Activated CD4-positive, alpha-beta T cell treated with anti-CD3 and anti-CD28 coated beads, Interleukin-2, amount 10 ng/mL, durations not matched to agents 7 days and 5 days (primary cell): Measurements from ENCODE around the gene VTI1B. TPM values are rescaled to one million over a fixed set of nuclear protein-coding genes. Genes with fewer than 3 reads are reported as not detected.
"Not testable (repeated sequence)": the region's sequence is repeated elsewhere in the genome, so short reads cannot be mapped to it uniquely, and the experiment has no call there.

Experiments used
- CTCF ChIA-PET: fragments of 350-600 bp; sonication (Branson Sonifier 250); formaldehyde crosslinking; loops from one replicate; lab custom pipeline; 2021; ENCODE audit warnings: antibody characterized with exemption; lab: Charles Lee
- POLR2A ChIA-PET: fragments of 350-600 bp; sonication (Branson Sonifier 250); formaldehyde crosslinking; loops from one replicate; lab custom pipeline; 2021; ENCODE audit warnings: antibody characterized with exemption; lab: Charles Lee
- DNase-seq: peaks from one replicate; pipeline ENCODE4 v3.0.0-alpha.2; 2020
- H3K27ac Mint-ChIP-seq: one replicate; pipeline ENCODE4 v1.8.0; 2021; ENCODE audit warnings: mild to moderate bottlenecking, moderate library complexity, mixed read lengths
- H3K27me3 Mint-ChIP-seq: one replicate; pipeline ENCODE4 v1.8.0; 2021; ENCODE audit warnings: mixed read lengths
- H3K36me3 Mint-ChIP-seq: one replicate; pipeline ENCODE4 v1.8.0; 2021; ENCODE audit warnings: low read depth, mixed read lengths
- H3K4me1 Mint-ChIP-seq: one replicate; pipeline ENCODE4 v1.8.0; 2021; ENCODE audit warnings: mixed read lengths
- H3K4me3 Mint-ChIP-seq: one replicate; pipeline ENCODE4 v1.8.0; 2021; ENCODE audit warnings: mild to moderate bottlenecking, moderate library complexity, mixed read lengths
- H3K9me3 Mint-ChIP-seq: one replicate; pipeline ENCODE4 v1.8.0; 2021; ENCODE audit warnings: mixed read lengths
- total RNA-seq, 2 experiments: library from RNA; stranded (reverse); gene quantifications; one replicate each; pipeline ENCODE4 v1.2.3, GENCODE V29; 2021

Gene VTI1B, protein sequence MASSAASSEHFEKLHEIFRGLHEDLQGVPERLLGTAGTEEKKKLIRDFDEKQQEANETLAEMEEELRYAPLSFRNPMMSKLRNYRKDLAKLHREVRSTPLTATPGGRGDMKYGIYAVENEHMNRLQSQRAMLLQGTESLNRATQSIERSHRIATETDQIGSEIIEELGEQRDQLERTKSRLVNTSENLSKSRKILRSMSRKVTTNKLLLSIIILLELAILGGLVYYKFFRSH
- 10 to 100 TPM; 62.7 to 71.4 TPM for total RNA-seq

DNA sequence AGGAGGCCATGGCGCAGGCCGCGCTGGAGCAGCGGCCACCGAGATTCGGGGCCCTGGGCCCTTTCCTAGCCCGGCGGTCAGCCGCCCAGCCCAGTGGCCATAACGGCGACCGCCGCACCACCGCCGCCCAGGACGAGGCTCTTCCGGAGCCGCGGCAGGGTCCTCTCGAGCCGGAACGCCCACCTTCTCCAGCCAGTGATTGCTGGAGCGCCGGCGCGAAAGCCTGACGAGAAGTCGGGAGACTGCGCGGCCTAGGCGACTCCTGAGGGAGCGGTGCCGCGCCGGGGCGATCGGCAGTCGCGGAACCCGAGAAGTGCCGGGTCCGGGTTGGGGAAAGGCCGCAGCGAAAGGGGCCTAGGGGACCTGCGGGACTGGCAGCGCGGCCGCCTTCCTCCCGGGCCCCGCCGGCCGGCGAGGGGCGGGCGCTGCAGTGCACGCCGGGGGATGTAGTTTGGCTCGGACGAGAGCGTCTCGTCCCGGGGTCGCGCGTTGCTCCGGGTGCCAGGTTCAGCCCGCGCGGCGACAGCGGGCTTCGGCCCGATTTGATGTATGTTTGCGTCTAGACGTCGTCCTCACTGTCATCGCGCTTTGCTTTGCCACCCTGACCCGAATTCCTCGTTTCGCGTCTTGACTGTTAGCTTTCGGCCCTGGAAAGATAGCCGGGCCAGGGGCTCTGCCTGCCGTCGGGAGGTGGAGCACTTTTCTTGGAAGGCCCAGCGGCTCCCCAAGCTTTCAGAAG is at the start of gene VTI1B:
Gene VTI1B, minus strand, starts transcription at position 153 of the 739 bp plus-strand sequence. Its CDS starts 143 bp downstream, at position 10.
- ChIA-PET CTCF (interaction anchor here (1.1 to 1.2 kb wide), 3 partner anchors 26 to 91 kb away, joined by 3 to 7 read pairs (median 4); partner anchors contain the start of genes PIGH and RDH12), POLR2A (no interaction called here)
- Mint-ChIP-seq H3K36me3 (peaks cover 13% of the 10 kb centered on the region), H3K27ac (peak within 1 kb of the TSS; percentile 93), H3K9me3 (no peaks in the 10 kb centered on the region), H3K4me3 (peak within 1 kb of the TSS; percentile 85), H3K27me3 (no peaks in the 10 kb centered on the region), H3K4me1 (peaks cover 38% of the 10 kb centered on the region)
- DNase-seq, result peak; percentile 73

DNA sequence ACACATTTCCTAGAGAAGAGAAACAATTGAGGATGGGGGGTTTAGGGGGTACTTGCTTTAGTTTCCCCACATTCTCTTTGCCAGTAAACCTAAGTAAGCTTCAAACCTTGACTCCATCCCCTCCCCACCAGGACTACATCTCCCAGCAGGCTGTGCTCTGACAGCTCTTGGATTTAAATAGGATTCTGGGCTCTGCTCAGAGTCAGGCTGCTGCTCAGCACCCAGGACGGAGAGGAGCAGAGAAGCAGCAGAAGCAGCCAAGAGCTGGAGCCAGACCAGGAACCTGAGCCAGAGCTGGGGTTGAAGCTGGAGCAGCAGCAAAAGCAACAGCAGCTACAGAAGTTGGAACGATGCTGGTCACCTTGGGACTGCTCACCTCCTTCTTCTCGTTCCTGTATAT is 47.9 kb upstream of the VTI1B start:
- ChIA-PET CTCF (interaction anchor here (0.6 to 2.1 kb wide), 4 partner anchors 8 to 788 kb away, joined by 3 to 5 read pairs (median 4); no protein-coding TSS in a partner anchor), POLR2A (no interaction called here)
- peaks cover 3% of the 10 kb centered on the region for H3K4me1 Mint-ChIP-seq
- no peaks in the 10 kb centered on the region for H3K9me3 Mint-ChIP-seq
- H3K27ac Mint-ChIP-seq, result no peak overlapping the region
- no peak overlapping the region for H3K4me3 Mint-ChIP-seq
- H3K36me3 Mint-ChIP-seq, result peaks cover 2% of the 10 kb centered on the region
- DNase-seq, result no peak
- peaks cover 43% of the 10 kb centered on the region for H3K27me3 Mint-ChIP-seq

GRCh38 chr14:67721875-67722274 is 47.4 kb upstream of the VTI1B start:
- Mint-ChIP-seq H3K4me1 (peaks cover 3% of the 10 kb centered on the region), H3K9me3 (no peaks in the 10 kb centered on the region), H3K27ac (no peak overlapping the region), H3K36me3 (peaks cover 2% of the 10 kb centered on the region), H3K27me3 (peaks cover 43% of the 10 kb centered on the region), H3K4me3 (no peak overlapping the region)
- POLR2A ChIA-PET, result no interaction called here
- CTCF ChIA-PET, result interaction anchor here (1.2 to 2.1 kb wide), 2 partner anchors 8 to 21 kb away, joined by 4 read pairs; no protein-coding TSS in a partner anchor
- DNase-seq, result no peak

DNA sequence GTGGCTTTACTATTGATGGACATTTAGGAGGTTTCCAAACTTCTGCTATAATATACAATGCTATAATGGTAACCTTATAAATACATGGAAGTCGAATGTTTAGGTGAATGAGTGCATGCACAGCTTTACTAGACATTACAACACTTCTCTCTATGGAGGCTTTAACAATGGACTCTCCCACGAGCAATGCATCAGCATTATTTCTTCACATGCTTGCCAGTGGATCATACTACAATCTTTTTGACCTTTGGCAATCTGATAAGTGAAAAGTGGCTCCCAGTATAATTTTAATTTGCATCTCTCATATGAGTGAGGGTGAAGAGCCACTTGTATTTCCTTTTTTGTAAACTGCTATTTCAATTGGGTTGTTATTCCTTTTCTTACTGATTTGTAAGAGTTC is 45.4 kb upstream of the VTI1B start:
- Mint-ChIP-seq H3K4me1 (peaks cover 3% of the 10 kb centered on the region), H3K27me3 (peaks cover 43% of the 10 kb centered on the region), H3K4me3 (no peak overlapping the region), H3K9me3 (no peaks in the 10 kb centered on the region), H3K27ac (no peak overlapping the region), H3K36me3 (peaks cover 2% of the 10 kb centered on the region)
- ChIA-PET POLR2A (no interaction called here), CTCF (no interaction called here)
- no peak for DNase-seq

DNA sequence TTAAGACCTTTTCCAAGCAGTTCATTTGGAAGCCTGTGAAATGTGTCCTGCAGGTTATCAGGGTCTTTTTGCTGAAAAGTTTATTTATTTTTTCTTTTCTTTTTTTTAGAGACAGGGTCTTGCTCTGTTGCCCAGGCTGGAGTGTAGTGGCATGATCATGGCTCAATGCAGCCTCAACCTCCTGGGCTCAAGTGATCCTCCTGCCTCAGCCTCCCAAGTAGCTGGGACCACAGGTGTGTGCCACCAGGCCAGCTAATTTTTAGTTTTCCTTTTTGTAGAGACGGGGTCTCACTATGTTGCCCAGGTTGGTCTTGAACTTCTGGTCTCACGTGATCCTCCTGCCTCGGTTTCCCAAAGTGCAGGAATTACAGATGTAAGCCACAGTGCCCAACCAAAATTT is 45.0 kb upstream of the VTI1B start:
- CTCF ChIA-PET, H3K9me3 Mint-ChIP-seq, H3K4me3 Mint-ChIP-seq, DNase-seq, H3K27ac Mint-ChIP-seq, H3K4me1 Mint-ChIP-seq, POLR2A ChIA-PET, H3K36me3 Mint-ChIP-seq: not testable (repeated sequence)
- H3K27me3 Mint-ChIP-seq, result peaks cover 42% of the 10 kb centered on the region

- POLR2A ChIA-PET, result no interaction called here
- CTCF ChIA-PET, result no interaction called here
- H3K36me3 Mint-ChIP-seq, result peaks cover 2% of the 10 kb centered on the region
- no peak overlapping the region for H3K27ac Mint-ChIP-seq
- H3K9me3 Mint-ChIP-seq, result no peaks in the 10 kb centered on the region
- H3K27me3 Mint-ChIP-seq, result peaks cover 36% of the 10 kb centered on the region
- DNase-seq, result no peak
- H3K4me3 Mint-ChIP-seq, result no peak overlapping the region
- peaks cover 3% of the 10 kb centered on the region for H3K4me1 Mint-ChIP-seq
Measured at GRCh38 chr14:67718265-67718664, 43.8 kb upstream of the VTI1B start.

- no peak overlapping the region for H3K27ac Mint-ChIP-seq
- no peaks in the 10 kb centered on the region for H3K4me1 Mint-ChIP-seq
- H3K27me3 Mint-ChIP-seq, result peaks cover 25% of the 10 kb centered on the region
- H3K9me3 Mint-ChIP-seq, result no peaks in the 10 kb centered on the region
- H3K4me3 Mint-ChIP-seq, result no peak overlapping the region
- ChIA-PET CTCF (no interaction called here), POLR2A (no interaction called here)
- H3K36me3 Mint-ChIP-seq, result peaks cover under 1% of the 10 kb centered on the region
- DNase-seq, result no peak
Measured at GRCh38 chr14:67717048-67717447, 42.6 kb upstream of the VTI1B start.

GRCh38 chr14:67710209-67710608 is 35.8 kb upstream of the VTI1B start:
- ChIA-PET POLR2A (no interaction called here), CTCF (interaction anchor here (0.6 to 1.4 kb wide), 4 partner anchors 70 to 285 kb away, joined by 3 to 4 read pairs (median 3); partner anchors contain the start of gene PIGH)
- peaks cover 13% of the 10 kb centered on the region for H3K9me3 Mint-ChIP-seq
- no peak overlapping the region for H3K27ac Mint-ChIP-seq
- peaks cover 6% of the 10 kb centered on the region for H3K36me3 Mint-ChIP-seq
- H3K27me3 Mint-ChIP-seq, result peaks cover 10% of the 10 kb centered on the region
- DNase-seq, result no peak
- no peaks in the 10 kb centered on the region for H3K4me1 Mint-ChIP-seq
- H3K4me3 Mint-ChIP-seq, result no peak overlapping the region

DNA sequence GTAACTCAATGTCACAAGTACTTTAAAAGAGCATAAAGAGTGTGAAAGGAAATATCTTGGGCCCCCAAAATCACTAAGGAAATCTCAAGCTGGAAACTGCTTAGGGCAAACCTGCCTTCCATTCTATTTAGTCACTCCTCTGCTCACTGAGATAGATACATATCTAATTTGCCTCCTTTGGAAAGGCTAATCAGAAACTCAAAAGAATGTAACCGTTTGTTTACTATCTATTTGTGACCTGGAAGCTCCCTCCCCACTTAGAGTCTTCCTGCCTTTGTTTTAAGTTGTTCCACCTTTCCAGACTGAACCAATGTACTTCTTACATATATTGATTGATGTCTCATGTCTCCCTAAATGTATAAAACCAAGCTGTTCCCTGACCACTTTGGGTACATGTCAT is 35.4 kb upstream of the VTI1B start:
- H3K27me3 Mint-ChIP-seq, H3K4me1 Mint-ChIP-seq, DNase-seq, H3K4me3 Mint-ChIP-seq, H3K36me3 Mint-ChIP-seq, POLR2A ChIA-PET, H3K27ac Mint-ChIP-seq: not testable (repeated sequence)
- peaks cover 13% of the 10 kb centered on the region for H3K9me3 Mint-ChIP-seq
- CTCF ChIA-PET, result interaction anchor here (0.6 kb wide), 2 partner anchors 70 to 284 kb away, joined by 3 read pairs; no protein-coding TSS in a partner anchor

DNA sequence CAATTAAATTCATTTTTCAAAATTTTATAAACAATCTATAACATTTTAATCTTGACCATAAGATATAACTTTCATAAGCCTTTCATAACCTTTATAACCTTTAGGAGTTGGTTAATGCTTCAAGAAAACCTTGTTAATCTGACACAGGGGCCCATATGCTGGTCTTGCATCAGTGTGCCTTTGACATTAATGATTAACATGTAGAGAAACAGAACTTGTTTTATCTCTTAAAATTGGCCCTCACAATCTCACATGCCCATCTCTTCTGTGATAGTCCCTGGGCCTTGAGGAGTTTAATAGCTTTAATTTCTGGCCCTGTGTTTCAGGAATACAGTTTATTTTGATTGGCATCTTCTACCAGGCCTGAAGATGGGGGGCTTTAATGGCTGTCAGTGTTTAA is 34.9 kb upstream of the VTI1B start:
- H3K4me1 Mint-ChIP-seq, H3K27me3 Mint-ChIP-seq, DNase-seq, H3K4me3 Mint-ChIP-seq, POLR2A ChIA-PET, H3K27ac Mint-ChIP-seq, H3K36me3 Mint-ChIP-seq: not testable (repeated sequence)
- peaks cover 13% of the 10 kb centered on the region for H3K9me3 Mint-ChIP-seq
- CTCF ChIA-PET, result interaction anchor here (0.6 kb wide), 1 partner anchor 40 kb away, joined by 4 read pairs; no protein-coding TSS in a partner anchor

- no peak overlapping the region for H3K4me3 Mint-ChIP-seq
- H3K36me3 Mint-ChIP-seq, result peaks cover 2% of the 10 kb centered on the region
- H3K27me3 Mint-ChIP-seq, result peaks cover 5% of the 10 kb centered on the region
- peaks cover 8% of the 10 kb centered on the region for H3K9me3 Mint-ChIP-seq
- CTCF ChIA-PET, result interaction anchor here (1.1 to 4.0 kb wide), 13 partner anchors 9 to 278 kb away, joined by 3 to 26 read pairs (median 6); partner anchors contain the start of genes ARG2 and RDH11
- peaks cover 2% of the 10 kb centered on the region for H3K4me1 Mint-ChIP-seq
- H3K27ac Mint-ChIP-seq, result no peak overlapping the region
- POLR2A ChIA-PET, result no interaction called here
- no peak for DNase-seq
Measured at GRCh38 chr14:67705211-67705610, 30.8 kb upstream of the VTI1B start.

GRCh38 chr14:67704484-67705089 is 30.2 kb upstream of the VTI1B start:
- Mint-ChIP-seq H3K4me1 (peaks cover 2% of the 10 kb centered on the region), H3K4me3 (no peak overlapping the region), H3K27ac (no peak overlapping the region), H3K27me3 (peaks cover 5% of the 10 kb centered on the region), H3K9me3 (peaks cover 3% of the 10 kb centered on the region), H3K36me3 (no peaks in the 10 kb centered on the region)
- ChIA-PET CTCF (interaction anchor here (0.5 to 4.0 kb wide), 35 partner anchors 9 to 1111 kb away, joined by 3 to 26 read pairs (median 5); partner anchors contain the start of genes ARG2, PIGH and RDH11), POLR2A (no interaction called here)
- peak; percentile 52 for DNase-seq
